Gastrocnemius medialis (tissue), 4 donors: ENCODE results near the gene AP5Z1.

Experiments used
- CTCF ChIP-seq, 5 experiments: fragments of 450-650 bp in 3 of 5; fragments of 200-600 bp in 2 of 5; sonication (generic) in 2 of 5; IDR thresholded peaks in 4 of 5; conservative IDR thresholded peaks in 1 of 5; 1 replicate in 4 of 5; 2 replicates in 1 of 5; pipeline ENCODE4 v1.5.1; 2016 to 2019; ENCODE audit warnings: antibody characterized with exemption in 5 of 5, mild to moderate bottlenecking in 3 of 5, moderate library complexity in 3 of 5
- POLR2A ChIP-seq, 2 donors: fragments of 450-650 bp; IDR thresholded peaks; one replicate each; pipeline ENCODE4 v1.6.1; 2017; ENCODE audit warnings: antibody characterized with exemption in 2 of 2, mild to moderate bottlenecking in 2 of 2, moderate library complexity in 2 of 2

DNA sequence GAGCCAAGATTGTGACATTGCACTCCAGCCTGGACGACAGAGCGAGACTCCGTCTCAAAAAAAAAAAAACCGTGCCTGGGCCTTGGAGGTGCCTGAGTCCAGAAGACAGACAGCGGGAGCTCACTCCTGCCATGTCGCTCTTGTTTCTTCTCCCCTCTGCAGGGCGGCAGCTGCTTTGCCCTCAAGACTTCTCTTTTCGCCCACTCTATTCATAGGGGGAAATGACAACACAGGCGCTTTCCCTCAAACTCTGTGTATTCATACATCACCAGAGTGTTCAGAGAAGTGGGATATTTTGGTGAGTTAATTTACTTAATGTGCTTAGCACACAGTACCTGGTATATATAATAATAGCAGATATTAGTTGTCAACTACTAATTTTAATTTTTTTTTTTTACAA, 48.9 kb upstream of the AP5Z1 start:
- TF ChIP-seq CTCF (IDR thresholded peaks at IDR 0.05 in 4 of 5, conservative IDR thresholded peaks at IDR 0.05 in 1 of 5) (no peak), POLR2A (IDR thresholded peaks at IDR 0.05) (no peak)
